ENCODE results near the gene BIRC6.
A peak's percentile ranks its signal among the peaks of the same experiment; 100 is the strongest.
"Not testable (repeated sequence)": the region's sequence is repeated elsewhere in the genome, so short reads cannot be mapped to it uniquely, and the experiment has no call there.

Gene BIRC6

DNA sequence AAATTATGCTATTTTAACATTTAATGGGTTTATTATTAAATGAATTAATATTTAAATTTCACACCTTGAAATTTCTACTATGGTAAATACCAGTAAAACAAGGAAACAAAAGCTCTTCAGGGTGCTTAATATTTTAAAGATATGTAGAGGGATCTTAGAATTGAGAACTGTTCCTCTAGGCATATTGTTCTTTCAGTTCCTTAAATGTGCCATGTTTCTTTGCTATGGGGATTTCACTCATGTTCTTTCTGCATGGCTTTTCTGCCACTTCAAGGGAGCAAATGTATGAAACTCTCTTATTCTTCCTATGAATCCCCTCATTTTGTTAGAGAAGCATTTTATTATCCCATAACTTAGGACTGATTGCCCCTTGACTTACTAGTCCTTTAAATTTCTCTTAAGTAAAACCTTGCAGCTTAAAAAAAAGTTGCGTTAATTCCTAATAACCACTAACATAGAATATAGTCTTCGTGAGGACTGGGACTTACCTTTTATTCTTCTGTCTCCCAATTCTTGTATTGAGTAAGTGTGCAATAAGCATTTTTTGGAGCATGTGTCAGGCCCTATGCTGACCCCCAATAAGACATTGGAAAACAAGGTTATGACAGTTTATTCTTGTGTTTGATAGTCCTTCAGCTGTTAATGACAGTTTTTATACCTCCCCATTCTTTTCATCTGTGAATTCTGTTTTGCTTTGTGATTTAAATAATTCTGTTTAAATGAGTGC, 95.7 kb downstream of the BIRC6 start:
- no peak for DNase-seq

DNA sequence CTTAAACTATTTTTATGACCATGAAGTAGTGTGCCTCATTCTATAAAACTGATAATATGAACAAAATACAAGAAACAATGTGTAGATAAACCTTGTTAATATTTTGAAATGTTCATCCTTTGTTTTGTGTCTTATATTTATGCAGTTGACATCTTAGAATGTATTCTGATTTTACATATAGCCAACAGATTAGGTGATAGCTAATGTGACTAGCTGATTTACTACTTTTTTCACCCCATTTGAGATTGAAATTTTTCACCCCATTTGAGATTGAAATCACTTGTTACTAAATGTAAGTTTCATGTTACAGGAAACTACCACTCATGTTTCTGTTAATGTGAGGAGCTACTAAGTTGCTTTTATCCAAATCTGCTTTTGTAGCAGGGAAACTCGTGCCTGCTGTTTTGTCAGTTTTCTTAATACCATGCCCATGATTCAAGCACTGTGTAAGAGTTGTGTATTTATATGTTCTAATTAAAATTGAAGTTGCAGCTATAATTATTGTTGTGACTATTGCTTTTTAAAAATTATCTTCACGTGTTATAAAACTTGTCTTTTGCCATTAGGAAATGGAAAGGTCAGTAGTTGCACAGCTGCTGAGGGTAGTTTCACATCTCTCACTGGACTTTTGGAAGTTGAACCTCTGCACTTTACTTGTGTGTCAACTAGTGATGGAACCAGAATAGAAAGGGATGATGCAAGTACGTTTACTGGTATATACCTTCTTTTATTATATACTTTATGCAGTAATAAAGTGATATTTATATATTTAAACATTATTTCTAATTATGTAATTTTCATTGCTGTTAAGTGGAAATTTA, 96.6 kb downstream of the BIRC6 start:
- DNase-seq, result no peak

DNA sequence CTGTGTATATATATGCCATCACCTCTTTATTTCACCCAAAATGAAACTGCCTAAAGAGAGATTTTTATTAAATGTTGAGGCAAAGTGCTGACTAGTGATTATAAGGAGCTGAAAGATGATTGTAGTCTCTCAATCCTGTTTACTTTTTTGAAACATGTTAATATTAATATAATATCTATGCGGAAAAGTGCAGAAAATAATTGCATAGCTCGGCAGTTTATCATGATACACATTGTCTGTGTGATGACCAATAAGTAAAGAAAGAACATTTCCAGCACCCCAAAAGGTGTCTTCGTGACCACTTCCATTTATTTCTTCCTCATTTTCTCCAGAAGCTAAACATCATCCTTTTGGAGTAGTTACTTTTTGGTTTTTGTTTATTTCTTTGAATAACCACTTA, 99.0 kb downstream of the BIRC6 start:
- no peak for DNase-seq

DNA sequence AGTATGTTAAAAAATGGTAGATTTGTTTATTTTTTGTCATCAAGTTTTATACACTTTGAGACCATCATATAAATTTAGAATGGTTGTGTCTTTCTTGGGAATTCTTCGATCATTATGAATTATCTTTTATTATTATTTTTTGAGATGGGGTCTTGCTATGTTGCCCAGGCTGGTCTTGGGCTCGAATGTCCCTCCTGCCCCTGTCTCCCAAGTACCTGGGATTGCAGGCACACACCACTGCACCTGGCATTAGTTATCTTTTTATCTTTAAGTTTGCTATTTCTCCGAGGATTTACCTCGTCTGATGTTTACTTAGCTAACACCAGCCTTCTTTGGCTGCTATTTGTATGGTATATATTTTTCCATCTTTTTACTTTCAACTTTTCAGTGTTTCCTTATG, 100.0 kb downstream of the BIRC6 start:
- DNase-seq, result no peak

DNA sequence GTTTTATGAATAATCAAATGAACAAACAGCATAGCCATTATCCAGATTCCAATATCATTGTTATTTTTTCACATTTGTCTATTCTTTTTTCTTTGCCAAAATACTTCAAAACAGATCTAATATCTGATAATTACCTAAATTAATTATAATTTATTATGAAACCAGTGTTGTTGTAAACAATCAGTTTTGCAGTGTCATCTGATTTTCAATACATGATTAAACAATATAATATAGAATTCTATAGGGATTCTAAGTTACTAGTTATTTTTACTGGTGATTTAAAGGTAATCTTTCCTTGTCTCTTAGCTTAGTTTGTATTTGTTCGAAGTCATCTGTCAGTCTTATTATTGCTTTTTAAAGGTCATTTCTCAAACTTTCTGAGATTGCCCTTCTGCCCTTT, 101.0 kb downstream of the BIRC6 start:
- DNase-seq, result no peak

DNA sequence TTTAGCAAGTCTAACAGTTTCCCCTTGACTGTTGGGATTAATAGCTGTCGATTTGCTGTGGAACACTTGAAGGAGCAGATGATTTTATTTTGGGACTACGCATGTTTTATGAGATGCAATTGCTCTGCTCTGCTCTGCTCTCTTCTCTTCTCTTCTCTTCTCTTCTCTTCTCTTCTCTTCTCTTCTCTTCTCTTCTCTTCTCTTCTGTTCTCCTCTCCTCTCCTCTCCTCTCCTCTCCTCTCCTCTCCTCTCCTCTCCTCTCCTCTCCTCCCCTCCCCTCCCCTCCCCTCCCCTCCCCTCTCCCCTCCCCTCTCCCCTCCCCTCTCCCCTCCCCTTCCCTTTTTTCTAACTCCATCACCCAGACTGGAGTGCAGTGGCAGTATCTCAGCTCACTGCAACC, 104.0 kb downstream of the BIRC6 start:
- DNase-seq, result not testable (repeated sequence)

DNA sequence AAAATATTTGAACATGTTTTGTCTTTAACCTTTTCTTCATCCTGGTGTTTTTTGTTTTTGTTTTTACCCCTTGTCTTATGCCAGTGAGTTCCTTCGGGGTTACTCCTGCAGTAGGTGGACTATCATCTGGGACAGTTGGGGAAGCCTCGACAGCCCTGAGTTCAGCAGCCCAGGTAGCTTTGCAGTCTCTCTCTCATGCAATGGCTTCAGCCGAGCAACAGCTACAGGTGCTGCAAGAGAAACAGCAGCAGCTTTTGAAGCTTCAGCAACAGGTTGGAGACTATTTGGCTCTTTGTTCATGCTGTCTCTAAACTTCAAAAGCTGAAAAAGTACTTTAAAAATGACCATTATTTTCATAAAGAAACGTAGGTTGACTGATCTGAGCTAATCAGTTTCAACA, 106.3 kb downstream of the BIRC6 start:
- DNase-seq, result no peak

DNA sequence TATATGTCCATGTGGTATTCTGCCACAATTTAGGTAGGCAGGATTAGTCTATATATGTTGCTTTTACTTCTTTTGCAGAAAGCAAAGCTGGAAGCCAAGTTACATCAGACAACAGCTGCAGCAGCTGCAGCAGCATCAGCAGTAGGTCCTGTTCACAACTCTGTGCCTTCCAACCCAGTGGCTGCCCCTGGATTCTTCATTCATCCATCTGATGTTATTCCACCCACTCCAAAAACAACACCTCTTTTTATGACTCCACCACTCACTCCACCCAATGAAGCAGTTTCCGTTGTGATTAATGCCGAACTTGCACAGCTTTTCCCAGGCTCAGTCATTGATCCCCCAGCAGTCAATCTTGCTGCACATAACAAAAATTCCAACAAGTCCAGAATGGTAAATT, 107.6 kb downstream of the BIRC6 start:
- no peak for DNase-seq

DNA sequence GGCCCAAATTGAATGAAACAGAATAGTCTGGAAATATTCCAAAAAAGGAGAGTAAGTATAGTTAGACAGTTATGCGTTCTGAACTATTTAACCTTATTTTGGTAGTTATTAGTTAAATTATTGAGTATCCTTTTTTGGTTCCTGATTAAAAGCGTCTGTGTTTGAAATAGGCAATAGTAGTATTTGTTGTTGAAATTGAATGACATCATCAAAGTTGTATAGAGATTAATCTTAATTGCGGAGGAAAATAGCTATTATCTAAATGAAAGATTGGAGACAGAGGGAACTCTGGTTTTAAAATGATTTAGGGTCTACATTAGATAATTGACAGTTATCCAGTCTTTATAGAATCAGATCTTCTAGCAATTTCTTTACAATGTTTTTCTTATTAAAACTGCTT, 115.8 kb downstream of the BIRC6 start:
- DNase-seq, result no peak

DNA sequence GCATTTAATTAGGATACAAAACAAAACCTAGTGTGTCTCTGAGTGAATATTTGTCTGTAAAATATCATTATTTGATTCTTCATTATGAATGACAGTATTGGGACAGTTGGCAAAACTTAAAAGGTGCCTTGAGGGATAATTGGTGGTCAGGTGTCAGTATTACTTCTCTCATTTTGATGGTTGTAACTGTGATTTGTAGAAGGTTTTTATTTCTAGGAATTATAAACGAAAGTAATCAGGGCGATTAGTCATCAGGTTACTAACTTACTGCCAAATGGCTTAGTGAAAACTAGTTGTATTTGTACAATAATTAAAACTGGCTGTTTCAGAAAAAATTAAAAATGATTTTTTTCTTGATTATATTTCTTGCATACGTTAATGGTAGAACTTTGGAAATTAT, 117.6 kb downstream of the BIRC6 start:
- DNase-seq, result no peak

DNA sequence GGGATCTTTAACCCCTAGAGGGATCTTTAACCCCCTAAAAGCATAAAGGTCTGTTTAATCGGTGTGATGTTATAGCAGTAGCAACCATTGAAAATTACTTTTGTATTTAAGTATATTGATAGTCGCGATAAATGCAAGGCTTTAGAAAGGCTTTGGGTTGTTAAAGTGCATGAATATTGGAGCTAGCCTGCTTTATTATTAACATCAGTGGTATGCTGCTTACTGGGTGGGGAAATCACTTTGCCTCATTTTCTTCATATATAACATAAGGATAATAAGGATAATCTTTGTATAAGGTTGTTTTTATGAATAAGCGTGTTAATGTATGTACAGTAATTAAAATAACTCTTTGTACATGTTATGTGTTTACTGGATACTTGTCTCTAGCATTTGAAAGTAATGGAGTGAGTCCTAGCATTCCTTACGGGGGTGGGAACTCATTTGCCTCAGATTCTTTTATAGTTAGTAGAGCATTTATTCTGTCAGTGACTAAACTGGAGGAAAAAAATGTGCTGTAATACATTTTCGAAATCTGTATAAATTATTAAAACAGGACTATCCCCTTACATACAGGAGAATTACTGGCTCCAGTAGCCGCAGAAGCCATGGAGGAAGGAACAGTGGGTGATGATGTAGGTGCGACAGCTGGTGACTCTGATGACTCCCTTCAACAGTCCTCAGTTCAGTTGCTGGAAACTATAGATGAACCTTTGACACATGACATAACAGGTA, 122.2 kb downstream of the BIRC6 start:
- DNase-seq, result peak; percentile 69

DNA sequence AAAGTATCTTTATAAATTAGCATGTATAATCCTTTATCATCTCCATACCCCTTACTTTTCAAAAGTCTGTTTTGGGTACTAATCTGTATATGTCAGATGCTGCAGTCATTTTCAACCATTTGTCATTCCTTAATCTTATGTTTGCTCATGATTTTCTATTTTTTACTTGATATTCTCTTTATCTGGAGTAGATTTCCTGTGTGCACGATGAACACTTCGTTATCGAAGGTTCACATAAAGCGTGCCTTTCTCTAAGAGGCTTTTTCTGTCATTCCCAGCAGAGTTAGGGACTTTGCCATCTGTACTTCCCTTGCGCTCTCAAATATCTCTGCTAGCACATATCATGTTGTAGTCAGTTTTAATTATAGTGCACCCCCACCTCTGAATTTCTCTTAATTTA, 123.2 kb downstream of the BIRC6 start:
- DNase-seq, result no peak

DNA sequence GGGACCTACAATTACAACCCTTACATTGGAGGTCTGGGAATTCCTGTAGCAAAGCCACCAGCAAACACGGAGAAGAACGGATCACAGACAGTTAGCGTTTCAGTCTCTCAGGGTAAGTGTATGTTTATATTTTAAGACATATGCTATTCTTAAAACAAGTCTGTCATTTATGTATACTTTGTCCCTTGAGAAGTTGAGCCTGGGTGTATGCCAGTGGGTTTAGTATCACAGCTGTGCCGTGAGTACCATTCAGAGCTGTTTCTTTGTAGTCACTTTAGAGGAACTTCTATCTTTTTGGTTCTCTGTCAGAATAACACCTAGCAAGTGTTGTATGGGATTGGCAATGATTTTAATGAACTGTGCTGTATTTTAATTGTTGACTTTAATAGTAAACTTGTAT, 125.6 kb downstream of the BIRC6 start:
- no peak for DNase-seq

DNA sequence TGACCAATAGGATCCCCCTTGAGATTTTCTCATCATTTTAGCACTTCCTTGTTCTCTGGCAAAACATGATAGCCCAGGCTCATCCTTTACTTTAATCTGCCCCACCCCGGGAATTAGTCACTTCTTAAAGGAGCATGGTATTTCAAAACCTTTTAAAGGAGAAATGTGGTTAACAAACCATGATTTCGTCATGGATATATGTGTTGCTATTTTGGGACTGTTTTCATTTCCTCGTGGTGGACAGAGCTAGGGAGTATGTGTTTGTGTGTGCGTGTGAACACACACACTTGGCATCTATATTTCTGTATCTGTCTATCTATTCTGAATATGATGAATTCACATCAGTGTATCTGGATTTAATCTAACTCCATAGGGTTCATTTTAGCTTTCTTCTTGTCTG, 128.1 kb downstream of the BIRC6 start:
- DNase-seq, result peak; percentile 96

DNA sequence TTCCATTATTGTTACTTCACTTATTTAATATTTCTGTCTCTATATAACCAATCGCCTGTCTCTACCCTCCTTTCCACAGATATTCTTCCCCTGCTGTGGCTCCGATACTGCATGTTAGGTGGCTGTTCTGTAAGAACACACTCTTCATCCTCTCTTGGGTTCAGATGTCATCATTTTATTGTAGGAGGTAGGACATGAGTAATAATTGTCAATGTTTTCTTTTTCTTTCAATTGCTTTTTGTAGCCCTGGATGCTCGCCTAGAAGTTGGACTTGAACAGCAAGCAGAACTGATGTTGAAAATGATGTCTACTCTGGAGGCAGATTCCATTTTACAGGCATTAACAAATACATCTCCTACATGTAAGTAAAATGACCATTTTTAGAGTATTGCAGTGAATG, 128.6 kb downstream of the BIRC6 start:
- DNase-seq, result peak; percentile 62

DNA sequence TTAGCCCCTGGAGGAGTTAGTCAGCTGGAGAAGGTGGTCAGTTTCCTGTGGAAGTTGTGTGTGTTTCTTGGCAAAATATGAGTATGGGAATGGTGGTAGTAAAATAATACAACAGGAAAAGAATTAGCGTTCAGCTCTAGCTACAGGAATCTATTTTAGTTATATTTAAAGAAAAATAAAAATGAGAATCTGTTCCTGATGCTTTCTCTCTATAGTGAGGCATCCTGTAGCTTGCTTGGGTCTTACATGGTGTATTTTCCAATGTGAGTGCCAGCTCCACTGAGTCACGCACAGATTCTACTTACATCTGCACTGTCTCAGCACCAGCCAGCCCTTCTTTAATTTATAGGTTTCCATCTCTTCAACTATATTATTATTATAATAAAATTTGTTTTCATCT, 132.2 kb downstream of the BIRC6 start:
- DNase-seq, result no peak

DNA sequence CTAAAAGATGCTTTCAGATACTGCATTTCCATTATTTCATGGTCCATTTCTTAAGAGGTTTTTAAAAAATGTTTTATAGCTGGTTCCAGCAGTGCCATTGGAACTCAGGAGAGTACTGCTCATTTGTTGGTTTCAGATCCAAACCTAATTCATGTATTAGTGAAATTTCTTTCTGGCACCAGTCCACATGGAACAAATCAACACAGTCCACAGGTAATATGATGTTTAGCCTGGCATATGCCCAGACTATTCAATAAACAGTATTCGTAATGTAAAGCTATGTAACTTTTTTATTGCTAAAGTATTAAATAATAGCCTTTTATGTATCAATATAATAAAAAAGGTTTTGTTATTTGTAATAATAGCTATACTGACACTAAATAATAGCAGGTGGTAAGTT, 134.5 kb downstream of the BIRC6 start:
- DNase-seq, result no peak

DNA sequence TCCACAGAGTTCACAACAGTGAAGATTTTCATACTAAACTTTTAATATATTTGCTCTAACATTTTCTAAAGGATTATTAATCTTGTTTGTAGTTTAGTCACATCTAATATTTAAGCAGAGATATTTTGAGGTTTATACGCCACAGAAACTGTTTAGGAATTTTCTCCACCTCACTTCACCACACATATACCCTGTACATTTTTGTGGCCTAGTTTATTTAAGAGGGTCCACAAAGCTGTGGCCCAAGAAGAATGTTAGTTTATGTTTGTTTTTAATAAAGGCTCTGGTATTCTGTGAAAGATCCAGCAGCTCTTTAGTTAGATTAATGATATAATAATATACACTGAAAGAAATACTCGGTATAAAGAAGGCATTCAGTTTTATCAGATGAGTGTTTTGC, 138.3 kb downstream of the BIRC6 start:
- peak; percentile 59 for DNase-seq

DNA sequence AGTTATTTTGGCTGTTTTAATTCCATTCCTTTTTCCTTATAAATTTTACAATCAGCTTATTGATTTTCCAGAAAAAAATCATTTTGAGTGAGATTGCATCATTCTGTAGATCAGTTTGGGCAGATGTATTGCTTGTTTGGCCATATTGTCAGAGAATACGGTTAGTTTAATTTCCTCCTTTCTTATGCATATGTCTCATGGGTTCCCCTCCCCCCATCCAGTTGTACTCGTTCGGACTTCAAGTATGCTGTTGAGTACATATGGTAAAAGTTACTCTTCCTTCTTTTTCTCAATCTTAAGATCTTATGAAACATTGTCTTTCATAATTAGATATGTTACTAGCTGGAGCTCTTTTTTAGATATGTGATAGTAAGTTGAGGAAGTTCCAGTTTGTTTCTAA, 139.8 kb downstream of the BIRC6 start:
- no peak for DNase-seq

DNA sequence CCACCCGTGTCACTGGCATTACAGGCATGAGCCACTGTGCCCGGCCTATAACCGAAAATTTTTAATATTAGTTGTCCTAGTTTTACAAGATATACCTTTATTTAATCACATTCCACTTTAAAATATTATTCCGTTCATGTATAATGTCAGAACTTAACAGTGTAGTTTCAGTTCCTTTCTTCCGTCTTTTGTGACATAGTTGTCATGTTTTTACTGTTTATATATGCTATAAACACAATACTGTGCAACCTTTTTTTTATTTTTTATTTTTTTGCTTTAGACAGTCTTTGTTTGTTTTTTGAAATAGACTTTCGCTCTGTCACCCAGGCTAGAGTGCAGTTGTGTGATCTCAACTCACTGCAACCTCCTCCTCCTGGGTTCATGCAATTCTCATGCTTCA, 141.5 kb downstream of the BIRC6 start:
- no peak for DNase-seq

DNA sequence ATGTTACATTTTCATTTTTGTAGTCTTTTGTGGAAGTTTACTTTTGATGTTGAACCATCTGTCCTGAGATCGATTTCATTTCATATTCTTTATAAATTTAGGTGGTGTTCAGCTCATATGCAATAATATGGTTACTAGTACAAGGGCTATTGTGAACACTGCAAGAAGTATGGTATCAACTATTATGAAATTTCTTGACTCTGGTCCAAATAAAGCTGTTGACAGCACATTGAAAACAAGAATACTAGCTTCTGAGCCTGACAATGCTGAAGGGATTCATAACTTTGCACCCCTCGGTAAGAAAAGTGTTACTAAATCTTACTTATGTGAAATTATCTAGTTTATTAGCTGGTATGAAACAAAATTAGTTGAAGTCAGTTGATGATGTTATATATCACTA, 146.1 kb downstream of the BIRC6 start:
- DNase-seq, result no peak

DNA sequence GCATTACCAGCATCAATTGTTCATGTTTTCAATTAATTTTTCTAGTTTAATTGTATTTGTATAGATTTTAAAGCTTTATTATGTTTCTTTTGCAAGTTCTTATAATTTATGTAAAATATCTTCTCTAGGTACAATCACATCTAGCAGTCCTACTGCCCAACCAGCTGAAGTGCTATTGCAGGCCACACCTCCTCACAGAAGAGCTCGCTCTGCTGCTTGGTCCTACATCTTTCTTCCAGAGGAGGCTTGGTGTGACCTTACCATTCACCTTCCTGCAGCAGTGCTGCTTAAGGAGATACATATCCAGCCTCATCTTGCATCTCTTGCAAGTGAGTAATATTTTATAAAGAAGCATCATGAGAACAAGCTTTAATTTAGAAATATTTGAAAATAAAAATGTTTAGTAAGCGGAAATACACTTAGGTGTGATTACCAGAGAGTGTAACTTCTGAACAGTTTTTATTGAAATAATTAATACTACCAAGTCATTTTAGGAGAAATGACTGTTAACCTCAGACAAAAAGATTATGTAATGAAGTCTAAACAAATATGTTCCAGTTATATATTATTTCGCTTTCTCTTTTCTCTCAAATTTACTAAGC, 148.2 kb downstream of the BIRC6 start:
- no peak for DNase-seq

DNA sequence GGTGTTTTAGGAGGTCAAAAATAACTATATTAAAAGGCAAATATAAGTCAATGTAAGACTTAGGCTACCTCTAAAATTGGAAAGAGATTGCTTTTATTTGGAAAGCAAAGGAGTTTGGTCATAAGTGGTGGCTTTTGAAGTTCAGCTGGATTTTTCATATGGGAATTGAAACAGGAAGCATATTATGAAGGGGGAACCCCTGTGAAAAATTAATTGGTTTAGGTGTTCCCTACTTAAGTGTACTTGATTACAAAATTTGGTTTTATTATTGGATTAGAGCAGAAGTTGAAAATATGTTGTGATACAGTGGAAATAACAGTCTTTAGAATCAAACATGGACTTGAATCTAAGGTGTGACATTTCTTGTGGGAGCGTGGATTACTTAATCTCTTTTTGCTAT, 149.6 kb downstream of the BIRC6 start:
- DNase-seq, result no peak

DNA sequence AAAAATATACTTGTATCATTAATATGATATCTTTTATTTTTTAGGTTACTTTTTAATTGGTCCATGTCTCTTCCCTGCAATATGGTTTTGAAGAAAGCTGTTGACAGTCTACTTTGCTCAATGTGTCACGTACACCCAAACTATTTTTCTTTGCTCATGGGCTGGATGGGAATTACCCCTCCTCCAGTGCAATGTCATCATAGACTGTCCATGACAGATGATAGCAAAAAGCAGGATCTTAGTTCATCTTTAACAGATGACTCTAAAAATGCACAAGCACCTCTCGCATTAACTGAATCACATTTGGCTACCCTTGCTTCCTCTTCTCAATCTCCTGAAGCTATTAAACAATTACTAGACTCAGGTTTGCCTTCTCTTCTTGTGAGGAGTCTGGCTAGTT, 158.1 kb downstream of the BIRC6 start:
- no peak for DNase-seq

Measured in fibroblast of skin of right biceps (primary cell).